ENCODE data around the gene TSGA10IP.
"Not testable (repeated sequence)": the region's sequence is repeated elsewhere in the genome, so short reads cannot be mapped to it uniquely, and the experiment has no call there.

The TSGA10IP gene

DNA sequence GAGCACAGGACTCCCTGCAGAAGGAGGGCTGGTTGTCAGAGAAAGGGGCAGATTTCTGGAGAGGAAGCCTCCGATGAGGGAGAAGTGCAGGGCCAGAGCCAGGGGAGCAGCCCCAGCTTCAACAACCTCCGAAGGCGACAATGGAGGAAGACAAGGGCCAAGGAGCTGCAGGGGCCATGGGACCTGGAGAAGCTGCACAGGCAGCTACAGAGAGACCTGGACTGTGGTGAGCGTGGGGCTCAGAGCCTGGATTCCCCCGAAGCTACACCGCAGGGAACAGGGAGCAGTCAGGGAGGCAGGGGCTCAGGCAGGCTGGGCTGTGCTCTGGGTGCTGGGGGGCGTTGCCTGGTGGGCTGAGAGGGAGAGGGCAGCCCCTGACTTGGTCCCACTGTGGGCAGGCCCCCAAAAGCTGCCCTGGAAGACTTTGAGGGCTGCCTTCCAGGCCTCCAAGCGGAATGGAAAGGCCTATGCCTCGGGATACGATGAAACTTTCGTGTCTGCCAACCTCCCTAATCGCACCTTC lies 2.4 kb downstream of the TSGA10IP start:
- no peak for DNase-seq

DNA sequence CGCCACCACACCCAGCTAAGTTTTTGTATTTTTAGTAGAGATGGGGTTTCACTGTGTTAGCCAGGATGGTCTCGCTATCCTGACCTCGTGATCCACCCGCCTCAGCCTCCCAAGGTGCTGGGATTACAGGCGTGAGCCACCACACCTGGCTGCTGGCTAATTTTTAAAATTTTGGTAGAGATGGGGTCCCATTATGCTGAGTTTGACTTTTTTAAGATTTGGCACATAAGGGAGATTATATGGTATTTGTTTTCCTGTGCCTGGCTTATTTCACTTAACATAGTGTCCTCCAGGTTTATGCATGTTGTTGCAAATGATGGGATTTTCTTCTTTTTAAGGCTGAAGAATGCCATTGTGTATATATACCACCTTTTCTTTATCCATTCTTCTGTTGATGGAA lies 5.4 kb downstream of the TSGA10IP start:
- DNase-seq, result not testable (repeated sequence)

DNA sequence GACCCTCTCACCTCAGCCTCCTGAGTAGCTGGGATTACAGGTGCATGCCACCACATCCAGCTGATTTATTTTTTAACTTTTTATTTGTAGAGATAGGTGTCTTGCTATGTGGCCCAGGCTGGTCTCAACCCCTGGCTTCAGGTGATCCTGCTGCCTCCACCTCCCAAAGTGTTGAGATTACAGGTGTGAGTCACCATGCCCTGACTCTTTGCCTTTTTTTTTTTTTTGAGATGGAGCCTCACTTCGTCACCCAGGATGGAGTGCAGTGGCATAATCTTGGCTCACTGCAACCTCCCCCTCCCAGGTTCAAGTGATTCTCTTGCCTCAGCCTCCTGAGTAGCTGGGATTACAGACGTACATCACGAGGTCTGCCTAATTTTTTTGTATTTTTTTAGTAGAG lies 6.4 kb downstream of the TSGA10IP start:
- not testable (repeated sequence) for DNase-seq

DNA sequence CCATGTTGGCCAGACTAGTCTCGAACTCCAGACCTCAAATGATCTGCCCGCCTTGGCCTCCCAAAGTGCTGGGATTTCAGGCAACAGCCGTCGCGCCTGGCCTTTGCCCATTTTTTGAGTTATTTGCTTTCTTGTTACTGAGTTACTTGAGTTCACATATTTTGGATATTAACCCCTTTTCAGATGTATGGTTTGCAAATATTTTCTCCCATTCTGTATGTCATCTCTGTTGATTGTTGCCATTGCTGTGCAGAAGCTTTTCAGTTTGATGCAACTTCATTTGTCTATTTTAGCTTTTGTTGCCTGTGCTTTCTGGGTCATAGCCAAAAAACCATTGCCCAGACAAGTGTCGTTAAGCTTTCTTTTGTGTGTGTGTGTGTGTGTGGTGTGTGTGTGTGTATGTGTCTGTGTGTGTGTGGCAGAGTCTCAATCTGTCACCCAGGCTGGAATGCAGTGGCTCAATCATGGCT lies 6.8 kb downstream of the TSGA10IP start:
- no peak for DNase-seq

DNA sequence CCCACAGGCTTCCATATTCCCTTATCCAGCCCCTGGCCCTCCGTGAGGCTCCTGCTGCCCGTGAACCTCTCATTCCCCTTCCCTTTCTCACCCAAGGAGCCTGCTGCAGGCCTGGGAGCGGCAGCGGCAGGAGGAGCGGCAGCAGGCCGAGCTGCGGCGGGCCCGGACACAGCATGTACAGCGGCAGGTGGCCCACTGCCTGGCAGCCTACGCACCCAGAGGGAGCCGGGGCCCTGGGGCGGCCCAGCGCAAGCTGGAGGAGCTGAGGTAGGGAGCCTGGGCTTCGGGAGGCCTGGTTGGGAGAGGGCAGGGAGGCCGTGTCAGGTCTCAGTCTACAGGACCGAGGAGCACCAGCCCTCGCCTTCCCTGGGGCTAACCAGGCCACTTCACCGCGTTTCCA lies 8.2 kb downstream of the TSGA10IP start:
- no peak for DNase-seq

DNA sequence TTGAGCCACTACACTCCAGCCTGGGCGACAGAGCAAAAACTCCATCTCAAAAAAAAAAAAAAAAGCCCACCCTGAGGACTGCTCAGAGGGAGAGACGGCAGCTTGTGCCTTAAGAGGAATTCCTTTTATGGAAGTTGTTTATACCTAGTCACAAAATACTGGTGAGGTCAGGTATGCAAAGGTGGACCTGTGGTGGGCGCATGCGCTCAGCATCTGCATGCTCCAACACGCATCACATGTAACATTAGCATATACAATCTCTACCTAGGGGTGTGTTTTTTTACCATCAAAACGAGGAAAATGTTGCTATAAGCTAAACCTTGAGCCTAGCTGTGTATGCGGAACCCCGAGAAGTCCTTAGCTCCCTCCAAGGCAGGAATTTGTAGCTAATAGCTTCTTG lies 9.5 kb downstream of the TSGA10IP start:
- DNase-seq, result no peak

DNA sequence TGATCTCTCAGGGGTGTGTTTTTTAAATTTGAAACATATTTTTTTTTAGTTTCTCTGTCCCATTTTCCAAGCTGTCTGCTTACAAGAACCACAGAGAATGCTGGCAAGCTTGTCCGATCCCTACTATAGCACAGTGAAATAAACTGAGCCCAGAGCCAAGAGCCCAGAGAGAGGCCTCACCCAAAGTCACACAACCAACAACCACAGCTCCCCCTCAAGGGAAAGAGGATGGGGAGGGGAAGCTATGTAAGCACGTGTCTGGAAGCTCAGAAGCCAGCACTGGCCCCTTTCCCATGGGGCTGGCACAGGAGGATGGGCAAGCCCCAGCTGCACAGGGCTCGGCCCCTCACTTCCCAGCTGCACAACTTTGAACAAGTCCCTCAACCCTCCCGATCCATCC lies 13.0 kb downstream of the TSGA10IP start:
- no peak for DNase-seq

DNA sequence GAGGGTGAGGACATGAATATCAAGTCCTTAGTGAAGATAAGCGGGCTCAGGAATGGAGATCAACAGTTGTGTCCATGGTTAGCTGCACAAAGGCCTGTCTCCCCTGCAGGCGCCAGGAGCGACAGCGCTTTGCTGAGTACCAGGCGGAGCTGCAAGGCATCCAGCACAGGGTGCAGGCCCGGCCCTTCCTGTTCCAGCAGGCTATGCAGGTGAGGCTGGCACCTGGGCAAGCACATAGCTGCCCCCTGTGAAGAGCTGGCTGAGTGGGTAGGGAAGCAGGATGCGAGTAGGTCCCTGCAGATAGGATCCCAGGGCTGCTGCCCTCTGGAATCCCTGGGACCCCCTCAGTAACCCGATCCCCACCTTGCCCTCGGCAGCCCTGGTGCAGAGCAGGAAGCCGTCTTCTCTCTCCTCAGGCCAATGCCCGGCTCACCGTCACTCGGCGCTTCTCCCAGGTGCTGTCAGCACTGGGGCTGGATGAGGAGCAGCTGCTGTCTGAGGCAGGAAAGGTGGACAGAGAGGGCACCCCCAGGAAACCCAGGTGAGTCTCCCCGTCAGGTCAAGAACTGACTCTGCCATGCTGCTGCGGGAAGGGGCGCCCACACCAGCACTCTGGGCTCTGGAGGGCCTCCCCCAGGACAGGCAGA lies 13.6 kb downstream of the TSGA10IP start:
- no peak for DNase-seq

DNA sequence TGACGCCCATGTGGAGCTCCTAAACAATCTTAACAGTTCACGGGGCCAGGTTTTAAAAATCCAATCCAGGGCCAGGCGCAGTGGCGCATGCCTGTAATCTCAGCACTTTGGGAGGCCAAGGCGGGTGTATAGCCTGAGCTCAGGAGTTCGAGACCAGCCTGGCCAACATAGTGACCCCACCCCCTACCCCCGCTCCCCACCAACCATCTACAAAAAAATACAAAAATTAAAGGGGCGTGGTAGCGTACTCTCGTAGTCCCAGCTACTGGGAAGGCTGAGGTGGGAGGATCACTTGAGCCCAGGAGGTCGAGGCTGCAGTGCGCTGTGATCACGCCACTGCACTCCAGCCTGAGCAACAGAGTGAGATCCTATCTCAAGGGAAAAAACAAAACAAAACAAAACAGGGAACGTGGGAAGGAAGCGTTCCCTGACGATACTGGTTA lies 15.6 kb downstream of the TSGA10IP start:
- no peak for DNase-seq

DNA sequence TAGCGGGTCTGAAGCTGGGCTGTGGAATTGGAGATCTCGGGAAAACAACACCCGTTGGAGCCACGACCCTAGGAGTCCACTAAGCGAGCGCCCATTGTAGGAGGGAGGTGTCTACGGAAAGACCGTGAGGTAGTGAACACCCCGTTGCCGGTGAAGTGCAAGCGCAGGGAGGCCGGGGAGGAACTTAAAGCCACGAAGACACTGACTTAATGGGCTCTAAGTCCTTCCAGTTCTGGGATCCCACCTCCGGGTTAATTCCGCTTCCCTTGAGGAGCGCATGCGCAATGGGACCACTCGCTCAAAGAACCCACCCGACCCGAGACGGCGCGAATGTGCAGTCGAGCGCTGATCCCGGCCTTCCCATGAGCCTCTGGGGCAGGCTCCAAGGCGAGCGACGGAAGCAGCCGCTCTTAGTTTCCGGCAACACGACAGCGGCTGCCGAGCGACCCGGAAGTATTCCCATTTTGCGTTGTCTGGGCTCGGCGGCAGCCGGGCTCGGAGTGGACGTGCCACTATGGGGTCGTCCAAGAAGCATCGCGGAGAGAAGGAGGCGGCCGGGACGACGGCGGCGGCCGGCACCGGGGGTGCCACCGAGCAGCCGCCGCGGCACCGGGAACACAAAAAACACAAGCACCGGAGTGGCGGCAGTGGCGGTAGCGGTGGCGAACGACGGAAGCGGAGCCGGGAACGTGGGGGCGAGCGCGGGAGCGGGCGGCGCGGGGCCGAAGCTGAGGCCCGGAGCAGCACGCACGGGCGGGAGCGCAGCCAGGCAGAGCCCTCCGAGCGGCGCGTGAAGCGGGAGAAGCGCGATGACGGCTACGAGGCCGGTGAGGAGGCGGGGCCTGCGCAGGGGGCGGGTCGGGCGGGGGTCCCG lies 16.2 kb downstream of the TSGA10IP start, which contains the start of gene SART1:
Gene SART1 (plus strand): TSS at position 468 of the 874 bp plus-strand sequence. CDS start 47 bp downstream, at position 515.
- DNase-seq, result peak; percentile 98

DNA sequence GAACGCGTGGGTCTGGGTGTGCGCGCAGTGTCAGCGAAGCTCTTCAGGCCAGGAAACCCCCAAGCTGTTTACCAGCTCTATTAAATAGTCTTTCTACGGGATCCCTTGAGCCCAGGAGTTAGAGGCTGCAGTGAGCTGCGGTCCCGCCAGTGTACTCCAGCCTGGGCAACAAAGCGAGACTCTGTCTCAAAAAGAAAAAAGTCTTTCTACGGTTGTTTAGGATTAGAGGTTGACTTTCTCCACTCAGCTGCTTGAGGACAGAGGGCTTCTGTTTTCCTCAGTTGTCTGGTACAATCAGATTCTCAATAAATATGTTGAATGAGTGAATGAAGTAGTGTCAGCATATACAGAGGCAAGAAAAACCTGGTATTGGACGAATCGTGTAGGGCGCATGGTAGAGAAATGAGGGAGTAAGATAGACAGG lies 16.9 kb downstream of the TSGA10IP start:
- DNase-seq, result no peak

DNA sequence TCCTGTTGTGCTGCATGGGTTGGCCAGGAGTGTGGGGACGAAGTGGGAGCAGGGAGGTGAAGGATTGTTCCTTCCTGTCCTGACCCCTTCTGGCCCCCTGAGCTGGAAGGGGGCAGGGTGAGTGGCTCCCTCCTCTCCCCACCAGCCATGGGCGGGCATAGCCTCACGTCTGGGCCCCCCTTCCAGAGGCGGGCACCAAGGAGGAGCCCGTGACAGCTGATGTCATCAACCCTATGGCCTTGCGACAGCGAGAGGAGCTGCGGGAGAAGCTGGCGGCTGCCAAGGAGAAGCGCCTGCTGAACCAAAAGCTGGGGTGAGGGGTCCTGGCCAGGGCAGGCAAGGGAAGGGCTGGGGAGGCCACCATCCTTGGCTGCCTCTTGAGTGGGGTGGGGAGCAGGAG lies 19.6 kb downstream of the TSGA10IP start:
- no peak for DNase-seq

DNA sequence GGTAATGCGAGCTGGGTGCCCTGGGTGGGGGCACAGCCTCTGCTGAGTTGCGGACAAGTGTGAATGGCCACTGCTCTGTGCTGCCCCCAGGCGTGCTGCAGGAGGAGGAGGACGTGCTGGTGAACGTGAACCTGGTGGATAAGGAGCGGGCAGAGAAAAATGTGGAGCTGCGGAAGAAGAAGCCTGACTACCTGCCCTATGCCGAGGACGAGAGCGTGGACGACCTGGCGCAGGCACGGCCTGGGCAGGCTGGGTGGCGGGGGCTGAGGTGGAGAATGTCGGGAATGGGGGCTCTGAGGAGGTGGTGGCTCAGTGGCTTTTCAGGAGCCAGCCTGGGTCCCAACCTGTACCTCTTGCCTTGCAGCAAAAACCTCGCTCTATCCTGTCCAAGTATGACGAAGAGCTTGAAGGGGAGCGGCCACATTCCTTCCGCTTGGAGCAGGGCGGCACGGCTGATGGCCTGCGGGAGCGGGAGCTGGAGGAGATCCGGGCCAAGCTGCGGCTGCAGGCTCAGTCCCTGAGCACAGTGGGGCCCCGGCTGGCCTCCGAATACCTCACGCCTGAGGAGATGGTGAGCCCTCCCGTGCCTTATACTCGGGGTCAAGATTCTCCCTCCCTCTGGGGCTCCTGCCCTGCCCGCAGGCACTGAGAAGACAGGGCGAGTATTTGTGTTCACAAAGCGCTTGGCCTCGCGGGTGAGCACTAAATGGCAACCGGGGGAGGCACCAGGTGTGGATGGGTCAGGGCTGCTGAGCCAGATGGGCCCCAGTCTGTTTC lies 20.9 kb downstream of the TSGA10IP start:
- no peak for DNase-seq

DNA sequence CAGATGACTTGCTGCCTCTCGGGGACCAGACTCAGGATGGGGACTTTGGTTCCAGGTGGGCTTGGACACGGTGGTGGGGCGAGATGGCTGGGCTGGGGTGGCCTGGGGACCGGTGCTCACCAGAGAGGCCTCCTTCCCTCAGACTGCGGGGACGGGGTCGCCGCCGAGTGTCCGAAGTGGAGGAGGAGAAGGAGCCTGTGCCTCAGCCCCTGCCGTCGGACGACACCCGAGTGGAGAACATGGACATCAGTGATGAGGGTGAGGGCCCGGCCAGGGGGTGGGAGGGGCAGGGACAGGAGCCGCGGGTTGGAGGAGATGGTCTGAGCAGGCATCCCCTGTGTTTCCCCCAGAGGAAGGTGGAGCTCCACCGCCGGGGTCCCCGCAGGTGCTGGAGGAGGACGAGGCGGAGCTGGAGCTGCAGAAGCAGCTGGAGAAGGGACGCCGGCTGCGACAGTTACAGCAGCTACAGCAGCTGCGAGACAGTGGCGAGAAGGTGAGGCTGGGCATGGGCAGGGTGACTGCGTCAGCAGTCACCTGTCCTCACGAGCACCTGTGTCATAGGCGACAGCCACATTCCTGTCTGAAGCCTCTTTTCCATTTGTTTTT lies 22.2 kb downstream of the TSGA10IP start:
- no peak for DNase-seq

DNA sequence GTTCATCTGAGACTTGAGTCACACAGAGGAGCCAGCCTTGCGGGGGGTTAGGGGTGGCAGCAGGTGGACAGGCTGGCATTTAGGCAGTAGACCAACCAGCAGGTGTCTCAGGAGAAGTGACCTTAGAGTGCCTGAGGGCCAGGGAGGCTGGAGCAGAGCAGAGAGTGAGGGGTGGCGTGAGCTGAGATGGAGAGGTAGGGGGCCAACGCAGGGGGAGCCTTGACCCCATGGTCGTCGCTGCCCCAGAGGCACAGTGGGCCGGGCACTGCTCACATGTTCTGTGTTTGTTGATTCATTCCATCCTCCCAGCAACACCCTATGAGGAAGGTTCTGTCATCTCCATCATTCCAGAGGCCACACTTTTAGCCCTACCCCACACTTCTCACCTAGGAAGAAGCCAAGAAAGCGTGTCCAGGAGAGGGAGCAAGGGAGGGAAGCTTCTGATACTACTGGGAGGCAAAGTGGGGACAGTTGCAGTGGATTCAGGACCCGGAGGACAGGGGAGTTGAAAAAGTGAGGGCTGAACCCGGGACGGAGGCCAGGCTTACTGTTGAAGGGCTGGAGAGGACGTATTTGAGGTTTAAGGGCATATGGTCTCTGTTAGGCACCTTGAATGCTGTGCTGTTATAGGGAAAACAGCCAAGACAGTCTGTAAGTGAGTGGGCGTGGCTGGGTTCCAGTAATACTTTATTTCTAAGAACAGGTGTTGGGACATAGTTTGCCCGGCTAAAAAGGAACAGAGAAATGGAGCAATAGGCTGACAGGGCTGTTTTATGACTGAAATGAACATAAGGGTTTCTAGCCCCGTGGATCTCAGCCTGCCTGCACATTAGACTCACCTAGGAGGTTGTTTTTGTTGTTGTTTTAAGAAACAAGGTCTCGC lies 23.6 kb downstream of the TSGA10IP start:
- peak; percentile 77 for DNase-seq

DNA sequence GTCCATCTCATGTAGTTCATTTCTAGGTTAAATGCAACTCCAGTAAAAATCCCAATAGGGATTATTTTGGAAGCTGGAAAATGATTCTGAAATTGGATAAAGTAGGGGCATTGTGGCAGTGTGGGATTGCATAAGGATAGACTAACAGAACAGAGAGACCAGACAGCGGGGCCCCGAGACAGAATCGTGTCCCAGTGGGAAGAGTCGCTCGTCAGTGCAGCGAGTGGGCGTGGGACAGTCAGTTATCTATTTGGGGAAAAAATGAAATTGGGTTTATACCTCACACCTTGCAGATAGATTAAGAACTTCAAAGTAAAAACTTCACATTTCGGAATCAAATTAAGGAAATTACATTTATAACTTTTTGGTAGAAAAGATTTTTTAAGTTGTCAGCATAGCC lies 26.8 kb downstream of the TSGA10IP start:
- DNase-seq, result no peak

DNA sequence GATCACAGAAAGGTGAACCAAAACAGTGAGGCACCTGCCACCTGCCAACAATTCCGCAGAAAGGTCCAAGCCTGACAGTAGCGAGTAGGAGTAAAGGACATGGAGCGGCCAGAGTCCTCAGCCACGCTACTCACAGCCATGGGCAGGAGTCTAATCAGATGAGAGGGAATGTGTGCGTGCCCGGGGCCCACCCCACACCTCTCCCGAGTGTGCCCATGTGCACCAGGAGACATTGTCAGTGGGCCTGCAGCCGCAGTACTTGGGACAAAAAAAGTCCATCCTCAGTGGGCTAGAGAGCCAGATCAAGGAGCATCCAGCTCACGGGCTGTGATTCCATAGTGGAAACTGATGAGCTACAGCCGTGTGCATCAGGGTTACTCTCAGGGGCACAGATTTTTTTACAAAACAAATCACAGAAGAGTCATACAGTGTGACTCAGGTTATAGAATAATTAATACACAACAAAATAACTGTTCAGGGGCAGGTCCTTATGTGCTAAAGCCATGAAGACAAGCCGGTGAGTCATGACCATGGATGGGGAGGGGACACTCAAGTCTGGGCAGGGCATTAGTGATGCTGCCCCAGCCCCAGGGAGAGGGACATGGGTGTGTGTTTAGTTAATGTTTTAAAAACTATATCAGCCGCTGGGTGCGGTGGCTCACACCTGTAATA lies 28.3 kb downstream of the TSGA10IP start:
- DNase-seq, result no peak

DNA sequence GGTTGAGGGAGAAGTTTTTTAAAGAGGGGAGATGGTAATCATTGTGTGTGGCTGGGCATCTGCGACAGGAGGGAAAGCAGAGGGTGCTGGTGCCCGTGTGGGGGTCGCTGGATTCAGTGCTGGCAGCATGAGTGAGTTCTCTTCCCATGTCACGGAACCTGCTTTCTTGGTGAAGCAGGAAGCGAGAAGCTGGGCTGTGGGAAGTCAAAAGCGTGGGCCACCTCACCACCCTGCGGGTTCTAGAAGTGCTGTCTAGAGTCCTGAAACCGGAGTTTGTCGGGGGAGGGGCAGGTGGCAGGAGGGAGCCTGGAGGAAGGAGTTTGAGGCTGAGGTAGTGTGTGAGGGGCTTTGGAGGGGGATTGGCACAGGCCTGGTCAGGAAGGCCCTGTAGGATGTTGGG lies 30.5 kb downstream of the TSGA10IP start:
- no peak for DNase-seq

DNA sequence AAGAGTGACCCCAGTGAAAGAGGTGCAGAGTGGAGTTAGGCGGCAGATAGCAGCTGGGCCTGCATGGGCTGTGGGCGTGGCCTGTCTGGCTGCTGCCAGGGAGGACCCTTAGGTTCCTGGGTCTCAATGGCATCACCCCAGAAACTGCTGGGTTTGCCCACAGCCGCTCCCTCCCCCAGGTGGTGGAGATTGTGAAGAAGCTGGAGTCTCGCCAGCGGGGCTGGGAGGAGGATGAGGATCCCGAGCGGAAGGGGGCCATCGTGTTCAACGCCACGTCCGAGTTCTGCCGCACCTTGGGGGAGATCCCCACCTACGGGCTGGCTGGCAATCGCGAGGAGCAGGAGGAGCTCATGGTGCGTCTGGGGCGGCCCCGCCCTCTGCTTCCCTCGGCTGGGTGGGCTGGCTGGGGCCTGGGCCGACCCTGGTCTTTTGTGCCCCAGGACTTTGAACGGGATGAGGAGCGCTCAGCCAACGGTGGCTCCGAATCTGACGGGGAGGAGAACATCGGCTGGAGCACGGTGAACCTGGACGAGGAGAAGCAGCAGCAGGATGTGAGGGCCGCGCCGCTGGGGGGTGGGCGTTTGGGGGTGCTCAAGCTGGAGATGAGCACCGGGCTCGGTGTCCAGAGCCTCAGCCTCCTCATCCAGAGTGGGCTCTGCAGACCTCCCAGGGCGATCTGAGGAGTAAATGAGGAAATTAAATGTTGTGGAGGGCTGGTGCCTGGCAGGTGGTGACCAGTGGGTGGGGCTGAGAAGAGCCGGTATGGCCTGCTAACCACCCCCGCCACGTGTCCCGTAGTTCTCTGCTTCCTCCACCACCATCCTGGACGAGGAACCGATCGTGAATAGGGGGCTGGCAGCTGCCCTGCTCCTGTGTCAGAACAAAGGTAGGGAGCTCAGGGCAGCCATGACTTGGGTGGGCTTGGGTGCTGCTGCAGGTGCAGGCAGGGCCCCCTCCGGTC lies 31.2 kb downstream of the TSGA10IP start:
- DNase-seq, result no peak

All from inflammatory macrophage treated with lipopolysaccharide for 4 hours (primary cell).